GM10266 (cell line): Measurements from ENCODE around the gene TMEM187.

ENCODE experiments used
- DNase-seq: peaks from one replicate; pipeline ENCODE4 v3.0.0; 2012; ENCODE audit errors: extremely low spot score
- TF ChIP-seq, protein P1 (sequence below): IDR thresholded peaks from 2 replicates; pipeline ENCODE4 v1.5.1; 2012; ENCODE audit warnings: mild to moderate bottlenecking, low read depth; ENCODE audit not compliant: control insufficient read depth, insufficient read depth; ENCODE audit errors: missing control alignments

The TMEM187 gene

GRCh38 chrX:154032653-154033052, 60.1 kb downstream of the TMEM187 start:
- DNase-seq, result no peak
- TF ChIP-seq, protein P1, sequence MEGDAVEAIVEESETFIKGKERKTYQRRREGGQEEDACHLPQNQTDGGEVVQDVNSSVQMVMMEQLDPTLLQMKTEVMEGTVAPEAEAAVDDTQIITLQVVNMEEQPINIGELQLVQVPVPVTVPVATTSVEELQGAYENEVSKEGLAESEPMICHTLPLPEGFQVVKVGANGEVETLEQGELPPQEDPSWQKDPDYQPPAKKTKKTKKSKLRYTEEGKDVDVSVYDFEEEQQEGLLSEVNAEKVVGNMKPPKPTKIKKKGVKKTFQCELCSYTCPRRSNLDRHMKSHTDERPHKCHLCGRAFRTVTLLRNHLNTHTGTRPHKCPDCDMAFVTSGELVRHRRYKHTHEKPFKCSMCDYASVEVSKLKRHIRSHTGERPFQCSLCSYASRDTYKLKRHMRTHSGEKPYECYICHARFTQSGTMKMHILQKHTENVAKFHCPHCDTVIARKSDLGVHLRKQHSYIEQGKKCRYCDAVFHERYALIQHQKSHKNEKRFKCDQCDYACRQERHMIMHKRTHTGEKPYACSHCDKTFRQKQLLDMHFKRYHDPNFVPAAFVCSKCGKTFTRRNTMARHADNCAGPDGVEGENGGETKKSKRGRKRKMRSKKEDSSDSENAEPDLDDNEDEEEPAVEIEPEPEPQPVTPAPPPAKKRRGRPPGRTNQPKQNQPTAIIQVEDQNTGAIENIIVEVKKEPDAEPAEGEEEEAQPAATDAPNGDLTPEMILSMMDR, result no peak
